Stimulated activated CD4-positive, alpha-beta T cell treated with anti-CD3 and anti-CD28 coated beads, Interleukin-4, amount 100 ng/mL, for 4 hours (primary cell): ENCODE results near the gene MTA3.
A peak's percentile ranks its signal among the peaks of the same experiment; 100 is the strongest.
"Not testable (repeated sequence)": the region's sequence is repeated elsewhere in the genome, so short reads cannot be mapped to it uniquely, and the experiment has no call there.

ENCODE experiments used
- DNase-seq, 2 experiments: peaks; one replicate each; pipeline ENCODE4 v3.0.0-alpha.2; 2020

The MTA3 gene

GRCh38 chr2:42568401-42569115, at the start of gene MTA3:
TSS of gene MTA3 (plus strand) at chr2:42568632. CDS start at chr2:42568746, 114 bp downstream.
- peak; percentile 62 to 69 for DNase-seq

- no peak for DNase-seq
These were observed 48.8 kb upstream of the MTA3 start for GRCh38 chr2:42519624-42520023.

GRCh38 chr2:42522035-42522434, 46.4 kb upstream of the MTA3 start:
- no peak for DNase-seq

GRCh38 chr2:42523341-42523740, 45.1 kb upstream of the MTA3 start:
- no peak for DNase-seq

DNA sequence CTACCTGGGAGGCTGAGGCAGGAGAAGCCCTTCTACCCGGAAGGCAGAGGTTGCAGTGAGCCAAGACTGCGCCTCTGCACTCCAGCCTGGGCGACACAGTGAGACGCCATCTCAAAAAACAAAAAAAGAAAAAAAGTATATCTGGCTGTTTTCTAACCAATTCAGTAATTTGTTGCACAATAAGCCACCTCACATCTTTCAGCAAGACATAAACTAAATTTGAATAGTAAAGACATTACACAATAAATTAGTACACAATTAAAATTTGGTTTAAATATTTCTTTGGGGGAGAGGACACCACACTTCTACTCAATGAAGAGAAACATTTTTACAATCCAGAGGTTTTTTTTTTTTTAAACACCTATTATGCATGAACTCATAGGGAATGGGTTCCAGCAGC, 36.0 kb upstream of the MTA3 start:
- no peak for DNase-seq

DNA sequence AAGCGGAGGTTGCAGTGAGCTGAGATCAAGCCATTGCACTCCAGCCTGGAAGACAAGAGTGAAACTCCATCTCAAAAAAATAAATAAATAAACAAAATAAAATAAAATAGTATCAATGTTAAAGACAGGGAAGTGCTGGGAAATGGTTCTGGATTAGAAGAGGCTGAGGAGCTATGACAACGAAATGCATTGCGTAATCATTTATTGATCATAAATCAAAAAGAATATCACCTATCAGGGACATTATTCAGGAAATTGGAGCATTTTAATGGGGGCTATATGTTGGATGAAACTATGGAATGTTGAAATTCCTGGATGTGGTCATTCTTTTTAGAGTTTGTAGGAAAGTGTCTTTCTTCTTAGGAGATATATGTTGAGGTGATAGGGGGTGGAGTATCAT, 30.9 kb upstream of the MTA3 start:
- DNase-seq, result no peak

- no peak for DNase-seq
These were observed 25.6 kb upstream of the MTA3 start for GRCh38 chr2:42542871-42543270.

GRCh38 chr2:42545023-42545721, 23.3 kb upstream of the MTA3 start:
- no peak for DNase-seq

- no peak for DNase-seq
These were observed 22.5 kb upstream of the MTA3 start for GRCh38 chr2:42545841-42546390.

DNA sequence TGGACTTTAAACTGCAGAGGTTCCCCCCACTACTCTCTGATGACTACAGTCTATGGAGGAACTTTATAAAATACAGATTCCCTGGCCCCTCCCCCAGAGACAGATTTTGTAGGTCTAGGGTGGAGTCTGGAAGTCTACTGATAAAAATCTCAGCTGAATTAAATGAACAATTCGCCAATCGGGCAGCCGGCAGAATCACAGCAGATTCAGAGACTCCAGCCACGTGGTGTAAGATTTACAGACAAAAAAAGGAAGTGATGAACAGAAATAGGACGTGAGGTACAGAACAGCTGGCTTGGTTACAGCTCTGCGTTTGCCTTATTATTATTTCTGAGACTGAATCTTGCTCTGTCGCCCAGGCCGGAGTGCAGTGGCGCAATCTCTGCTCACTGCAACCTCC, 21.4 kb upstream of the MTA3 start:
- no peak for DNase-seq

DNA sequence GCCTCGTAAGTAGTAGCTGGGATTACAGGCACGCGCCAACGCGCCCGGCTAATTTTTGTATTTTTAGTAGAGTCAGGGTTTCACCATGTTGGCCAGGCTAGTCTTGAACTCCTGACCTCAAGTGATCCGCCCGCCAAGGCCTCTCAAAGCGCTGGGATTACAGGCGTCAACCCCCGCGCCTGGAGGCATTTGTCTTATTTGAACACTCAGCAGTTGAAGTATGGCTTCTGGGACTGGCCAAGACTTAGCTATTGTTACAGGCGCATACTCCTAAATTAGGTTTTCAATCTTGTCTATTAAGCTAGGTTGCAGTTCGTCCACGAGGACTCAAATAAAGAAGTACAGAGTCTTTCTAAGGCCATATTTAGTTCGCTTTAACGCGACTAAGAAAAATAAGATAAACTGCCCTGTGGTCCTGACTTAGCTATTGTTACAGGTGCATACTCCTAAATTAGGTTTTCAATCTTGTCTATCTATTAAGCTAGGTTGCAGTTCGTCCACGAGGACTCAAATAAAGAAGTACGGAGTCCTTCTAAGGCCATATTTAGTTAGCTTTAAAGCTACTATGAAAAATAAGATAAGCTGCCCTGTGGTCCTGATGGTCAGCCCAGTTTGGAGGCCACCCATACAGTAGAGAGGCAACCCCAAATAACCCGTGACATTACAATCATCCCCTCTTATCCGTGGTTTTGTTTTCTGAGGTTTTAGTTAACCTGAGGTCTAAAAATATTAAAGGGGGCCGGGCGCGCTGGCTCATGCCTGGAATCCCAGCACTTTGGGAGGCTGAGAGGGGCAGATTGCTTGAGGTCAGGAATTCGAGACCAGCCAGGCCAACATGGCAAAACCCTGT, 20.8 kb upstream of the MTA3 start:
- DNase-seq, result no peak

GRCh38 chr2:42550870-42551269, 17.6 kb upstream of the MTA3 start:
- no peak for DNase-seq

DNA sequence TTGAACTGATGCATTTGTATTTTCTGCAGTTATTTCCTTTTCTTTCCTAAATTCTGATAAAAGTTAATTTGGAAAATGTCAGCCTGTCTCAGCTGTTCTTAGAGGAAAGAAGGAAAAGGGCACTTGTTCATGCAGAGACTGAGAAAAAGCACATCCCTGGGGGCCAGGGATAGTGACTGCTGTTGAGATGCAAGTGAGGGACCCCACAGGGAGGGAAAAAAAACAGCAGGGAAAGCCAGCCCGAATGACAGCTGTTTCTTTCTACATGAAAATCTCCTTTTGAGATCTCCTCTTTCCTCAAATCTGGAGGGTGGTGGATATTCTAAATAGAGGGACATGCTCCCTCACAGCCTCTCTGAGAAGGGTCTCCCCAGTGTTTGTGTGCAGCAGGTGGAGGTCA, 14.0 kb upstream of the MTA3 start:
- DNase-seq, result no peak

GRCh38 chr2:42556315-42556890, 12.0 kb upstream of the MTA3 start:
- DNase-seq, result no peak

DNA sequence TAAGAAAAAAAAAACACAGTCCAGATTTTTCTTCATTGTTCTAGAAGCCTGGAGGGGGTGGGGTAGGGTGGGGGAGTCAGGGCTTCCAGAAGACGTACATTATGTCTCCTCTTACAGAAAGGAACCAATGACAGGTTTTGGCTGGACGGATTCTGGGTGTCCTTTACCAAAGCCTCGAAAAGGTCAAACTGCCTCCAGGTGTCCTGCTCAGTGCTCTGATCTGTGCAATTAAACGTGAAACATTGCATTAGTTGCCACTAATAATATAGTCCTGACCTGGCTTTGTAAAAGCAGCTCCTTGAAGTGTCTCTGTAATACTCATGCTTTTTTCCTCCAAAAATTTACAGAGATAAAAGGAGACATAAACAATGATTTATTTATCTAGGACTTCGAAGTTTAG, 11.1 kb upstream of the MTA3 start:
- no peak for DNase-seq

DNA sequence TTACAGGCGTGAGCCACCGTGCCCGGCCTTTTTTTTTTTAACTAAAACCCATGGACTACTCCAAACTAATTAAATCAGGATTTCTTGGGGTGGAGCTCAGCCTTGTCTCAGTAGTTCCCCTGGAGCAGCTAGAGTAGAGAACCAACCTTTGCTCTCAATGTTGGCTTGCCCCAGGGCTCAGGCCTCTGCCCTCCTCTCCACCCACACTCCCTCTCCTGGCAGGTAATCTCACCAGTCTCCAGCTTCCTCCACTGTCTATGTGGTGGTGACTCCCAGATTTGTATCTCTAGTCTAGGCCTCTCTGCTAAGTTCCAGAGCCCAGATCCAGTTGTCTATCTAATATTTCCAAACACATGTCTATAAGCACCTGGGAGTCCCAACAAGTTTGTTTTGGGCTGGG, 9.6 kb upstream of the MTA3 start:
- DNase-seq, result no peak

GRCh38 chr2:42560133-42560532, 8.3 kb upstream of the MTA3 start:
- DNase-seq, result not testable (repeated sequence)

GRCh38 chr2:42560899-42561298, 7.5 kb upstream of the MTA3 start:
- DNase-seq, result no peak

DNA sequence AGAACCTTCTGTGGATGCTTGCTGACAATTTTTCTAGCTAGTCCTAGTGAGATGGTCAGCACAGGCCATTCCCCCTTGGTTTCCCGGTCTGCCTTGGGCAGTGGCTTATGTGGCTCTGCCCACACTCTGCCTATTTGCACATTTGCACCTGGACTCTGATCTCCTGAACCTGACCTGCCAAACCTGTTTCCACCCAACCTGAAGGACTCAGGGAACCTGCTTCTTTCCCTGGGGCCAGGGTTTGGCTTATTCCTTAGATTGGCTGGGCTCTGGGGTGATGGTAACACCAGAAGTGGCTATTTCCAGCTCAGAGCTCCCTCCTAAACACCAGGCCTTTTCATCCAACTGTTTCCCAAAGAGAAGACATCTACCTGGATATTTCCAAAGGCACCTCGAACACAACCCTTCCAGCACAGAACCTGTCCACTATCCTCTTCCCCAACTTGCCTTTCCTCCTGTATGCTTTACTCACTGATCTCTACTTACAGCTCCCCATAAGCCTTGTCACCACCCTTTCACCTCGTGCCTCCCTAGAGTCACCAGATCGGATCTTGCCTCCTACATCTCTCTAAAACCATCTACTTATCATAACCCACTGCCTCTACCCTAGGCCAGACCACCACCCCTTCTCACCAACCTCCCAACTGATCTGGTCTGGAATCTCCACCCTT, 5.8 kb upstream of the MTA3 start:
- no peak for DNase-seq

GRCh38 chr2:42566025-42566424, 2.4 kb upstream of the MTA3 start:
- DNase-seq, result no peak

DNA sequence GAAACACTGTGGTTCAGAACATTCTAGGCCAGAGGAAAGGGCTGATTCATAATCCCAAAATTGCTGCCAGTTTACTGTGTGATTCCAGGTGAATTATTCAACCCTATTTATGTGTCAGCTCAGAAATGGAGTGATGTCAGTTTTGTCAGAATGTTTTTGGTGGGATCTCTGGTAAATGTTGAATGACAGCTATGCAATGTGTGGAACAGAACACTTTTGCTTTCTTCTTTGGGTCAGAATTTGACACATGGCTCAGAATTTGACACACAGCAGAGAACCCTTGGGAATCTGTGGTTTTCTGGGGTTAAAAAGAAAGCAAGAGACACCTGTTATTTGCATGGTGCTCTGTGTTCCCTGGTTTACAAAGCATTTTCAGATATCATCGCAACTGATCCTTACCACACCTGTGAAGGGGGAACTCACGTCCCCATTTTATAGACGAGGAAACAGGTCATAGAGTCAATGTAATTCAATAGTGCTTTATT, 1.6 kb upstream of the MTA3 start:
- DNase-seq, result no peak

DNA sequence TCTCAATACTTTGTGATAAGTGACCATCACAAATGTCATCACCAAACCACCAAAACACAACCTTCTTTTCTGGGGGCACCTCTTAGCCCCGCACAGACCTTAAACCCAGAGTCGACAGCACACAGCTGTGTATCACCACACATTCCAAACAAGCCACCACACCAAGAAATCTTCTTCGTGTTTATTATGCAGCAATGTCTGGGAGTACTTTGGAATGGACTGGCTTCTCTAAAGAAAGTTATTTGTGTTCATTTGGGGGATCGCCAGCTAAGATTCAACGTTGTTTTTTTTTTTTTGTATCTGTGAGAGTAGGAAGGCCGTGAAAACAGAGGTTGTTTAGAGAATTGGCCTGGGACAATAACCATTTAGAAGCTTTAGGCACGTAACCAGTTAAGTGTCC, 1.1 kb upstream of the MTA3 start:
- DNase-seq, result no peak
